ENCODE data around the gene NAXD.

Gene NAXD

GRCh38 chr13:110662091-110662490 lies 46.7 kb downstream of the NAXD start:
- no peak for TF ChIP-seq BCL11A (tag by site-specific recombination; IDR thresholded peaks at IDR 0.05; ENCODE audit: low read depth)
- no peak for TF ChIP-seq SP2 (tag by site-specific recombination; IDR thresholded peaks at IDR 0.05)
- no peak for TF ChIP-seq HOXC10 (CRISPR knock-in tag; IDR thresholded peaks at IDR 0.05)
- TF ChIP-seq KLF17 (tag by site-specific recombination; IDR thresholded peaks at IDR 0.05), result no peak
- TF ChIP-seq ZNF112 (tag by site-specific recombination; IDR thresholded peaks at IDR 0.05), result no peak
- no peak for TF ChIP-seq ZNF623 (tag by site-specific recombination; IDR thresholded peaks at IDR 0.05)
- no peak for TF ChIP-seq ZNF211 (tag by site-specific recombination; IDR thresholded peaks at IDR 0.05; ENCODE audit: low read depth)
- TF ChIP-seq ZNF341 (tag by site-specific recombination; IDR thresholded peaks at IDR 0.05; ENCODE audit: low read depth), result no peak
- TF ChIP-seq ZNF2 (tag by site-specific recombination; IDR thresholded peaks at IDR 0.05), result no peak
- no peak for TF ChIP-seq ZNF488 (tag by site-specific recombination; IDR thresholded peaks at IDR 0.05)
- no peak for TF ChIP-seq RBAK (tag by site-specific recombination; IDR thresholded peaks at IDR 0.05)
- TF ChIP-seq PATZ1 (tag by site-specific recombination; IDR thresholded peaks at IDR 0.05), result no peak
- TF ChIP-seq BCL6B (tag by site-specific recombination; IDR thresholded peaks at IDR 0.05), result no peak
- TF ChIP-seq EGR2 (tag by site-specific recombination; IDR thresholded peaks at IDR 0.05; ENCODE audit: low read depth), result no peak
- Histone ChIP-seq H3K27ac (ENCODE audit: extremely low read depth, low read depth, low read length) (no peak overlapping the region), H3K9me3 (ENCODE audit: control insufficient read depth, insufficient read depth, low read depth, low read length) (no peaks in the 10 kb centered on the region), H3K36me3 (ENCODE audit: control insufficient read depth in 2 of 2, insufficient read depth in 1 of 2, low read length in 2 of 2) (peaks cover 0 to 78% of the 10 kb centered on the region in 2 experiments; a peak in 2 of 3 replicates), H3K4me3 (ENCODE audit: low read depth, low read length) (no peak overlapping the region), H3K4me1 (ENCODE audit: control insufficient read depth, insufficient read depth, low read length) (no peaks in the 10 kb centered on the region)
- ChIA-PET CTCF (interaction anchor here (1.1 kb wide), 1 partner anchor 47 kb away, joined by 4 read pairs; the partner anchor contains the start of gene NAXD), POLR2A (no interaction called here)

GRCh38 chr13:110662777-110663443 lies 47.6 kb downstream of the NAXD start:
- ChIA-PET CTCF (interaction anchor here (1.1 kb wide), 1 partner anchor 48 kb away, joined by 4 read pairs; the partner anchor contains the start of gene NAXD), POLR2A (interaction anchor here (0.8 kb wide), 1 partner anchor 52 kb away, joined by 3 read pairs; no protein-coding TSS in a partner anchor)
- Histone ChIP-seq H3K36me3 (ENCODE audit: control insufficient read depth in 2 of 2, insufficient read depth in 1 of 2, low read length in 2 of 2) (peaks cover 0 to 82% of the 10 kb centered on the region in 2 experiments; a peak in 2 of 3 replicates), H3K4me1 (ENCODE audit: control insufficient read depth, insufficient read depth, low read length) (no peaks in the 10 kb centered on the region), H3K27ac (ENCODE audit: extremely low read depth, low read depth, low read length) (no peak overlapping the region), H3K4me3 (ENCODE audit: low read depth, low read length) (no peak overlapping the region), H3K9me3 (ENCODE audit: control insufficient read depth, insufficient read depth, low read depth, low read length) (no peaks in the 10 kb centered on the region)
- TF ChIP-seq SETDB1 (IDR thresholded peaks at IDR 0.05; ENCODE audit: insufficient read length, low read length) (no peak), ZNF416 (tag by site-specific recombination; IDR thresholded peaks at IDR 0.05) (no peak), ZBTB8A (tag by site-specific recombination; IDR thresholded peaks at IDR 0.05) (no peak), ZNF624 (tag by site-specific recombination; IDR thresholded peaks at IDR 0.05) (no peak), ZNF560 (tag by site-specific recombination; IDR thresholded peaks at IDR 0.05; ENCODE audit: borderline replicate concordance) (no peak), ZNF837 (tag by site-specific recombination; IDR thresholded peaks at IDR 0.05) (no peak), ZBTB49 (tag by site-specific recombination; IDR thresholded peaks at IDR 0.05; ENCODE audit: low read depth) (no peak), ZNF843 (tag by site-specific recombination; IDR thresholded peaks at IDR 0.05) (no peak), HOXC10 (CRISPR knock-in tag; IDR thresholded peaks at IDR 0.05) (no peak)
